HG03442 (cell line): ENCODE data around the gene CACNA1S.

Experiments
- ATAC-seq: cut with Tn5 transposase; IDR thresholded peaks from one replicate; pipeline ENCODE4 v1.9.1; 2021; ENCODE audit warnings: mild to moderate bottlenecking, moderate library complexity; ENCODE audit not compliant: unreplicated experiment

CACNA1S gene

DNA sequence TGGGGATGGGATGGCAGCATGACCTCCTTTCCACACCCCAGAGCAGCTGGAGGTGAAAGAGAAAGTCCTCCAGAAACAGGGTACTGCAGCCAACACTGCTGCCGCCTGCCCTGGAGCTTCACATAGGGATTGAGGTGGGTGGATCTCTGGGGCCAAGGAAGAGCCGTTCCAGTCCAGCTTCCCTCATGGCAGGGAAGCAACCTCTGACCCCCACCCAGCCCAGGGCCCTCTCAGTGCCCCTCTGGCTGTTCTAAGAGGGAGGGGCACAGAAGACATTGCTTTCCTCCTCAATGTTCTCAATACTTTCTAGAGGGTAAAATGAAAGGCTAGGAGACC, 94.4 kb downstream of the CACNA1S start:
- ATAC-seq, result no peak

GRCh38 chr1:201016943-201017827, 95.0 kb downstream of the CACNA1S start:
- ATAC-seq, result peak; percentile 35

- ATAC-seq, result no peak
These were observed 96.0 kb downstream of the CACNA1S start for GRCh38 chr1:201016211-201016651.

GRCh38 chr1:201015551-201016091, 96.6 kb downstream of the CACNA1S start:
- ATAC-seq, result no peak

- ATAC-seq, result no peak
These were observed 97.4 kb downstream of the CACNA1S start for GRCh38 chr1:201014816-201015200.

DNA sequence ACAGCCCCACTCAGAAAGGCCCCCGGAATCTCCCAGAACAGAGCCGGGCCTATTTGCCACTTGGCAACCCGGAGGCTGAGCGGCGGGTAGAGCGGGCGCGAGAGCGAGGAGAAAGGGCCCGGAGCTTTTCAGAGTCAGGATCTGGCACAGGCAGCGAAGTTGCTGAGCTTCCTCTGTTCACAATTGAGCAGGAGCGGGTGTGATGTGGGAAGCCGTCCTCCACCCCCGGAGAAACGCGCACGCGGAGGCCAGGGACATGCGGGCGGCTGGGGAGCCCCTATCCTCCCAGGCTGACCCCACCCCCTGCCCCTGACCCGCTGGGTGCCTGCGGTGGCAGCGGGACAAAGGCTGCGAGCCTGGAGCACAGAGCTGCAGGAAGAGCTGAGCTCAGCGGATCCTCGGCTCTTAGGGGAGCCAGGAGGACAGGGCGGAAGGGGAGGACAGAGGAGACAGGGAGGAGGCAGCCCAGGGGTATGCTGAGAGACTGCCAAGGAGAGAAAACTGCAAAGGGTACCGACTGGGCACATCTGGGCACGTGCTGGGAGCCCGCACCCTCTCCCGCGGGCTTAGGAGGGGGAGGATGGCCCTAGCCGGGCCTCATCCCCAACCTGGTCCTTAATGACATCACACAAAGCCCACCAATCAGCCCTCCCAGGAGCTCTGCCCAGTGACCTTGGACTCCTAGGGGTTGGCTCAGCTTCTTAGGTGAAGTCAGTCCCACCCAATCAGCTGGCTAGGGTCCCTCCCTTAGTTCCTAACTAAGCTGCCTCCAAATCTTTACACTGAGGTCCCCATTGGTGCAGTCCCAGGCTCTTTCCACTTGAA, 98.0 kb downstream of the CACNA1S start:
- no peak for ATAC-seq

- no peak for ATAC-seq
These were observed 99.2 kb downstream of the CACNA1S start for GRCh38 chr1:201013031-201013485.

- no peak for ATAC-seq
These were observed 100.6 kb downstream of the CACNA1S start for GRCh38 chr1:201011616-201012015.

GRCh38 chr1:201009962-201010645, 102.1 kb downstream of the CACNA1S start:
- ATAC-seq, result no peak

DNA sequence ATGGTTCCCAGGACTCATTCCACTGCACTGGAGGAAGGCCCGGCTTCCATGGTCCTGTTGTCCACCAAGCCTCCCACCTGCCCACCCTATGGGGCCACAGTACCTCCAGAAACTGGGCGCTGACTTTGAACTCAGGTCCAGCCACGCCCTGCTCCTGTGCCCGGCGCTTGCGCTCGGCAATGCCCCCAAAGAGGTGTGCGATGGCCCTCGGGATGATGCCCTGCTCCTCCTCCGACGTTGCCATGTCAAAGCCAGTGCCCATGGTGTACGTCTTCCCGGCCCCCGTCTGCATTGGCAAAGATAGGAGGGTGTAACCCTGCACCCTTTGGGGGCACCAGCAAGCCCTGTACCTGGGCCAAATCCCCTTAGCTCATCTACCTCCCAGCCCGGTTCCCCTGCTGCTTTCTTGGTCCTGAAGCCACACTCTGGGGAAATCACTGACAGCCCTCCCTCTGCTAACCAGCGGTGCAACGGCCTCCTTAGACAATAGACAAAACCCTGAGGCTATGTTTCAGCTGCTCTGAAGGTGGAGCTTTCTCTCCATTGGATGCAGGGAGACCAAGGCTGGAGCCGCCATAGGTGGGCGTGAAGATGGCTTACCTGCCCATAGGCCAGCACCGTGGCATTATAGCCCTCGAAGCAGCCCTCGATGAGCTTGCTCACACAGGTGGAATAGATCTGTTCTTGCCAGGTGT, 103.4 kb downstream of the CACNA1S start:
- ATAC-seq, result no peak

- no peak for ATAC-seq
These were observed 104.7 kb downstream of the CACNA1S start for GRCh38 chr1:201007481-201007880.

- no peak for ATAC-seq
These were observed 105.8 kb downstream of the CACNA1S start for GRCh38 chr1:201006450-201006849.

DNA sequence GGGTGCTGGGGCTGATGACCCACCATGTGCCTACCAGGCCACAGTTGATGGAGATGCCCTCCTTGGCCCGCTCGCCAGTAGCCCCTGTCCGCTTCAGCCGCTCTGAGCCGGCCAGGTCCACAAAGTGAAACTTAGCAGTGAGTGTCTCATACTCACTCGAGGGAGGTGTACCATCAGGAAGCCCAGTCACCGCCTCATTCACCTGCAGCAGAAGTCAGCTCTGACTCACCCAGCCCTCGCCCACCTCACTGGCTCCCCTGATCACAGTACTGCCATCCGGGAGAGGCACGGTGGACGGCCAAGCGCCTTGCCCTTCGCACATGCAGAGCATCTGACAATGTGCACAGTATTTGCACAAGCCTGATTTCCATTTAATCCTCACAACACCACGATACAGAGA, 107.5 kb downstream of the CACNA1S start:
- no peak for ATAC-seq

DNA sequence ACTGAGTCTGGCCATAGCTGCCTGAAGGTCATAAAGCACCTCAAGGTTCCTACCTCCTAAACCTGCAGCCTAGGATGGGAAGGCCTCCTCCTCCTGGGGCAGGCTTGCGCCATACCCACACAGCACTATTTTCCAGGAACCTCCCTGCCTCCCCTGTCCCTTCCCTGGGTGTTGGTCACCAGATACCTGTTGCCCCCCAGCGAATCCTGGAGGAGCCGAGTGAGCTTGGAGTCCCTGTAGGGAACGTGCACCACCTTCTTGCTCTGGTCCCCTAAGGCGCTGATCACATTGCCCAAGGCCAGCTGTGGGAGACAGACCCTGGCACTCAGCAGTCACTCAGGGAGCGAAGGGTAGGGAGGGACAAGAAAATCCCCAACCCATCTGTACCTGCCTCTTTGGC, 108.1 kb downstream of the CACNA1S start:
- ATAC-seq, result no peak

DNA sequence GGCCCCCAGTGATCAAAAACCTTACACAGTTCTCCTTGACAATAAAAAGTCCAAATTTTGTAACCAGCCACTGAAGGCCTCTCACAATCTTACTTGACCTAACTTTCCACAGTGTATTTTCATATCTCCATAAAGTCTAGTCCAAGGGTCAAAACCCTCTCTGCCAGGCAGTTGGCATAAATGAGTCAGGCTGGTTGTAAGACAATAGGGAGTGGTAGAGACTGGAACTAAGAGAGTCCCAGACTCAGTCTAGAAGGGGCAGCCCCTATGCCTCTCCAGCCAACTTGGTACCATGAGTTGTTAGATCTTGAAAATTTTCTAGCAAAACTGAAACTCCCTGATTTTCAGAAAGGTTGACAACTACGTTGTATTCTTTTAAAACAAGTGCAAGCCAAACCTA, 109.7 kb downstream of the CACNA1S start:
- ATAC-seq, result no peak

GRCh38 chr1:201001962-201002361, 110.3 kb downstream of the CACNA1S start:
- no peak for ATAC-seq

GRCh38 chr1:201000391-201000790, 111.8 kb downstream of the CACNA1S start:
- no peak for ATAC-seq

DNA sequence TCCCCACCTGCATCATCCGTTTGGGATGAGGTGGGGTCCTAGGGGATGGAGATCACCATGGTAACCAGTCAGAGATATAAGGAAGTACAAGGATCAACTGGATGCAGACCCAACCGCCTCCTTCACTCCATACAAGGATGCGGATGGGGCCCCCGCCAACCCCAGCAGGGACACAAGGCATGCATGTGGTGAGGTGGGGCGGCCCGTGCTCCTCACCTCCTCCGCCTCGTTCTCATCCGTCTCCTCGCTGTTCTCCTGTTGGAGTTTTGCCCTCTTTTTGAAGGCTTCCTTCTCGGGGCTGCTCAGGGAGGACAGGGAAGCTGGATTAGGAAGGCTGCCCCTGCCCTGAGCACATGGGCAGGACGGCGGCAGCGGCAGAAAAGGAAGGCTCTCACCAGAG, 112.6 kb downstream of the CACNA1S start:
- ATAC-seq, result no peak

DNA sequence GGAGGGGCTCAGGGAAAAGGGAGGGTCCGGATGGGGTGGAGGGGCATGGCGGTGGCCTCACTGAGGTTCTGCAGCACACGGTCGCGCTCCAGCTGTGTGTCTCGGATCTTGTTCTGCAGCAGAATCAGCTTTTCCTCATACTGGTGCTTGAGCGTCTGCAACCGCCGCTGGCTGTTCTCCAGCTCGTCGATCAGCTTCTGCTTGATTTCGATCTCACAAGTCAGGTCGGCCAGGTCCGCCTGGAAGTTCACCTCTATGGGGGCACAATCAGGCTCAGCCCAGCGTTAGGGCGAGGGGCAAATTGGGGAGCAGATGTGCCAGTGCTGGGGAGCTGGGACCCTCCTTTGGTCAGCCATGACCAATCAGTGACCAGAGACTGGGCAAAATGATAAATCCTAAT, 113.9 kb downstream of the CACNA1S start:
- ATAC-seq, result no peak

DNA sequence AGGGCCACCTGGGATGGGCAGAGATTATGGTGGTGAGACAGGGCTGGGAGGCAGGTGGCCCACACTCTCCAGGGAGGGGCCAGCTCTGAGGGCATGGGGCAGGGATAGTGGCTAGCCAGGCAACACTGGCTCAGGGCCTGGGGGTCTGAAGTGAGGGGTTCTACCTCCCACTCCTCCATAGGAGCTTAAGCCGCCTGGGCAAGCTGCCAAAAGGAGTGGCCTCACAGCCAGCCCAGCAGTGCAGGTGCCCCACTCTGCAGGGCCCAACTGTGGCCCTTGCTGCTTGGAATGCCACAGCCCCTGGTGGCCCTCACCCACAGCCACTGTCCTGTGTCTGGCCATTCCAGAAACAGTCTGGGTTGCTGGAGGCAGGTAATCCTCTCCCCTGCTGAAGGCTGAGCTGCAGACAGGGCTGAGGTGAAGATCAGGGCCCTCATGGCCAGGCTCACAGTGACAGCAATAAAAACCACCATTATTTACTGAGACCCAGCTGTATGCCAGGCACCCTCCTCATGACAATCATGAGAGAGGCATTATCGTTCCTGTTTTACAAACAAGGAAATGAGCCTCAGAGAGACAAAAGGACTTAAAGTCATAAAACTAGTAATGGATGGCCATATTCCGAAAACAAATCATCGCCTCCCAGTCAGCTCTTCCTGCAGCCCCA, 119.7 kb downstream of the CACNA1S start:
- ATAC-seq, result no peak
